Measurements from ENCODE around the gene CNTN1. TPM values are rescaled to one million over a fixed set of nuclear protein-coding genes. Genes with fewer than 3 reads are reported as not detected.

Gene CNTN1
- total and polyA plus RNA-seq, 10 donors, result 0.50 to 12.3 (median 5.8) TPM

DNA sequence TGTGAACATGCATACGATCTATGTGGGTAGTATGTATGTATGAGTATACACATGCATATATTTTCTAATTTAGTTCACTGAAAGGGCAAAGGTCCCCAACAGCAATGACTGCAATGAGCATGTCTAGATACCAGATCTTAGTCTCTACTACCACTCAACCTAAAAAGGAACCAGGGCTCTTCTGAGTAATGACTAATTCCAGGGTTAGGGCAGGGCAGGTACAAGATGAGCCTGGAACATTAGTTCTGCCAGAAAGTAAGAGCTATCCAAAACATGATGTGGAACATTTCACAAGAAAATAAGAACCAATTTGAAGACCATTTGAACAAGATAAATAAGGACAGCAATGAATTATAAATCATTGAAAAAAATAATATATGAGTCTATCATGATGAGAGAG is 404.6 kb downstream of the CNTN1 start:
- no peak for DNase-seq
- TF ChIP-seq POLR2A (IDR thresholded peaks at IDR 0.05) (no peak), POLR2AphosphoS5 (IDR thresholded peaks at IDR 0.05) (no peak)
- TF ChIP-seq, protein P1, sequence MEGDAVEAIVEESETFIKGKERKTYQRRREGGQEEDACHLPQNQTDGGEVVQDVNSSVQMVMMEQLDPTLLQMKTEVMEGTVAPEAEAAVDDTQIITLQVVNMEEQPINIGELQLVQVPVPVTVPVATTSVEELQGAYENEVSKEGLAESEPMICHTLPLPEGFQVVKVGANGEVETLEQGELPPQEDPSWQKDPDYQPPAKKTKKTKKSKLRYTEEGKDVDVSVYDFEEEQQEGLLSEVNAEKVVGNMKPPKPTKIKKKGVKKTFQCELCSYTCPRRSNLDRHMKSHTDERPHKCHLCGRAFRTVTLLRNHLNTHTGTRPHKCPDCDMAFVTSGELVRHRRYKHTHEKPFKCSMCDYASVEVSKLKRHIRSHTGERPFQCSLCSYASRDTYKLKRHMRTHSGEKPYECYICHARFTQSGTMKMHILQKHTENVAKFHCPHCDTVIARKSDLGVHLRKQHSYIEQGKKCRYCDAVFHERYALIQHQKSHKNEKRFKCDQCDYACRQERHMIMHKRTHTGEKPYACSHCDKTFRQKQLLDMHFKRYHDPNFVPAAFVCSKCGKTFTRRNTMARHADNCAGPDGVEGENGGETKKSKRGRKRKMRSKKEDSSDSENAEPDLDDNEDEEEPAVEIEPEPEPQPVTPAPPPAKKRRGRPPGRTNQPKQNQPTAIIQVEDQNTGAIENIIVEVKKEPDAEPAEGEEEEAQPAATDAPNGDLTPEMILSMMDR (IDR thresholded peaks at IDR 0.05 in 8 of 11, conservative IDR thresholded peaks at IDR 0.05 in 3 of 11), result no peak
- 86 to 93% (median 90%) methylated on average over 1 of the region's 1 CpG for WGBS, 5 donors
- Histone ChIP-seq H3K4me1 (no peaks in the 10 kb centered on the region), H3K4me3 (no peak overlapping the region), H3K9me3 (peaks cover 0 to 3% (median 0%) of the 10 kb centered on the region in 8 donors), H3K27ac (no peak overlapping the region), H3K36me3 (no peaks in the 10 kb centered on the region), H3K27me3 (replicated peaks in 1 of 7) (no peaks in the 10 kb centered on the region)
- intact Hi-C loops (cut with DNase I; ENCODE audit: low total_unique reads), result no loop called here

DNA sequence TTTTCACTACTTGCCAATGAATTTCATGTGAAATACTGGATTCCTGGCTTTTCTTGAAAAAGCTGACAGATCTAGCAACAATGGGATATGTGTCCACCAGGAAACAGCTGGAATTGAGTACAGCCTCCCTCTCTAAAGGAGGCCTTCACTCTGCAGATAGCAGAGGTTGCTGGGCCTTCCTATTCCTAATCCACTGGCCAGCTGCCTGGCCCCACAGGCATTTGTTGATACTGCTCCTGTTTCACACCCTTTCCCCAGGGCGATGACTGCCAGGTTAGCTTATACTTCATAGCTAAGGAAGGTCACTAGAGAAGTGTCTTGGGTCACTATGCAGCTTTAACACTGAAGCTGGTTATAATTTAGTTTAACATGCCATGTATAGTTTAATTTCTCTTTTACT is 408.3 kb downstream of the CNTN1 start:
- Histone ChIP-seq H3K4me3 (no peak overlapping the region), H3K9me3 (no peaks in the 10 kb centered on the region), H3K4me1 (no peaks in the 10 kb centered on the region), H3K27ac (peak overlapping the region in 2 of 8 donors; percentile 6 to 26), H3K36me3 (no peaks in the 10 kb centered on the region), H3K27me3 (replicated peaks in 1 of 7) (no peaks in the 10 kb centered on the region)
- DNase-seq, result no peak
- TF ChIP-seq POLR2AphosphoS5 (IDR thresholded peaks at IDR 0.05), result no peak
- TF ChIP-seq, protein P1 (IDR thresholded peaks at IDR 0.05 in 8 of 11, conservative IDR thresholded peaks at IDR 0.05 in 3 of 11), result no peak
- TF ChIP-seq POLR2A (IDR thresholded peaks at IDR 0.05), result no peak
- WGBS, 5 donors, result 42 to 71% (median 61%) methylated on average over 1 of the region's 1 CpG
- intact Hi-C loops (cut with DNase I; ENCODE audit: low total_unique reads), result no loop called here

DNA sequence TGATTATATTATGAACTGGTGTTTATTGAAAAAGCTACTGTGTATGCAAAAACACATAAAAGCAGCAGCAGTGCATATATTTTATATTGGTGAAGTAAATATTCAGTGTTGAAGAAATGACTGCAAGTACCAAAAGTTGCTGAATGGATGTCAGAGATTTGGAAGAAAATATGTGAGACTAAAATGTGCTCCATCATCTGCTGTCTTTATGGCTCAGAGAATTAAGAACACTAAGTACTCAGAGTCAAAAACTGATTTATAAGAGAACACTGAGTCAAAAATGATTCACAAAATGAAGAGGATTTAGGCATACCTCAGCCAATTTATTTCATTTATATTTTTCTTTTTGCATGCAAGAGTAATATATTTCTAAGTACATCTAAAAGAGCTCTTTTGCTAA is 409.6 kb downstream of the CNTN1 start:
- no peak for DNase-seq
- no peaks in the 10 kb centered on the region for H3K36me3 ChIP-seq
- intact Hi-C loops (cut with DNase I; ENCODE audit: low total_unique reads), result no loop called here
- H3K27ac ChIP-seq, result no peak overlapping the region
- no peaks in the 10 kb centered on the region for H3K27me3 ChIP-seq (replicated peaks in 1 of 7)
- H3K4me3 ChIP-seq, result no peak overlapping the region
- no peaks in the 10 kb centered on the region for H3K4me1 ChIP-seq
- H3K9me3 ChIP-seq, result no peaks in the 10 kb centered on the region
- TF ChIP-seq POLR2A (IDR thresholded peaks at IDR 0.05) (no peak), POLR2AphosphoS5 (IDR thresholded peaks at IDR 0.05) (no peak)
- TF ChIP-seq, protein P1 (IDR thresholded peaks at IDR 0.05 in 8 of 11, conservative IDR thresholded peaks at IDR 0.05 in 3 of 11), result no peak

DNA sequence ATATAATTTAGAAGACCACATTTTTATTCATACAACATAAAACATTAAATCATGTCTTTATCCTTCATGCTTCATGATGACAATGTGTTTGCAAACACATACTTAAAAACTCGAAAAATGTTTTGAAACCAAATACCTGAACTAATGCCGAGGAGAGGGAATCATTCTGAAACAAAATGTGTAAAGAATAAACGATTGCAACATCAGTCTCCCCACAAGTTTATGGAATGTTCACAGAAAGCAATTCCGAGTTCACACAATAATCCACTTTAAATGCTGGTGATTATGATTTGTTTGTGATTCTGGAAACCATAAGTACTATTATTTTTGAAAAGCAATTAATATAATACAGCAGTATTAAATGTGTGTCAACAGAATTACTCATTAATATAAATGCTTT is 411.4 kb downstream of the CNTN1 start:
- TF ChIP-seq, protein P1 (IDR thresholded peaks at IDR 0.05 in 8 of 11, conservative IDR thresholded peaks at IDR 0.05 in 3 of 11), result no peak
- no peak for TF ChIP-seq POLR2A (IDR thresholded peaks at IDR 0.05)
- TF ChIP-seq POLR2AphosphoS5 (IDR thresholded peaks at IDR 0.05), result no peak
- H3K4me1 ChIP-seq, result no peaks in the 10 kb centered on the region
- H3K36me3 ChIP-seq, result no peaks in the 10 kb centered on the region
- no peak for DNase-seq
- no peaks in the 10 kb centered on the region for H3K9me3 ChIP-seq
- H3K27ac ChIP-seq, result no peak overlapping the region
- H3K27me3 ChIP-seq (replicated peaks in 1 of 7), result no peaks in the 10 kb centered on the region
- intact Hi-C loops (cut with DNase I; ENCODE audit: low total_unique reads), result no loop called here
- WGBS, 5 donors, result 74 to 85% (median 80%) methylated on average over 4 of the region's 4 CpGs
- H3K4me3 ChIP-seq, result no peak overlapping the region
